Activated naive CD8-positive, alpha-beta T cell treated with anti-CD3 and anti-CD28 coated beads, Interleukin-2, amount 10 ng/mL, durations not matched to agents 7 days and 5 days (primary cell): ENCODE measurements around the gene SCYL3. TPM values are rescaled to one million over a fixed set of nuclear protein-coding genes. Genes with fewer than 3 reads are reported as not detected.

Source experiments
- ATAC-seq: fragments of 150-1000 bp; cut with Tn5 transposase; one replicate; pipeline ENCODE4 v1.10.0; 2021; ENCODE audit warnings: low read depth, moderate library complexity
- POLR2A ChIA-PET: fragments of 350-600 bp; sonication (Branson Sonifier 250); formaldehyde crosslinking; loops from one replicate; lab custom pipeline; 2021; ENCODE audit warnings: antibody characterized with exemption; lab: Charles Lee
- DNase-seq: peaks from one replicate; pipeline ENCODE4 v3.0.0; 2021
- H3K27ac Mint-ChIP-seq: one replicate; pipeline ENCODE4 v1.8.0; 2022; ENCODE audit warnings: mild to moderate bottlenecking, mixed read lengths
- H3K27me3 Mint-ChIP-seq: one replicate; pipeline ENCODE4 v1.8.0; 2022; ENCODE audit warnings: mild to moderate bottlenecking, moderate library complexity, mixed read lengths
- H3K36me3 Mint-ChIP-seq: one replicate; pipeline ENCODE4 v1.8.0; 2021; ENCODE audit warnings: mild to moderate bottlenecking, mixed read lengths
- H3K4me1 Mint-ChIP-seq: one replicate; pipeline ENCODE4 v1.8.0; 2021; ENCODE audit warnings: mixed read lengths
- H3K4me3 Mint-ChIP-seq: one replicate; pipeline ENCODE4 v1.8.0; 2022; ENCODE audit warnings: mild to moderate bottlenecking, moderate library complexity, mixed read lengths
- H3K9me3 Mint-ChIP-seq: one replicate; pipeline ENCODE4 v1.8.0; 2021; ENCODE audit warnings: mixed read lengths
- total RNA-seq, 2 experiments: library from RNA; stranded (reverse); gene quantifications; one replicate each; pipeline ENCODE4 v1.2.3, GENCODE V29; 2021

The SCYL3 gene
- total RNA-seq, 2 experiments from 2014 or later = 15.6 to 19.2 TPM

DNA sequence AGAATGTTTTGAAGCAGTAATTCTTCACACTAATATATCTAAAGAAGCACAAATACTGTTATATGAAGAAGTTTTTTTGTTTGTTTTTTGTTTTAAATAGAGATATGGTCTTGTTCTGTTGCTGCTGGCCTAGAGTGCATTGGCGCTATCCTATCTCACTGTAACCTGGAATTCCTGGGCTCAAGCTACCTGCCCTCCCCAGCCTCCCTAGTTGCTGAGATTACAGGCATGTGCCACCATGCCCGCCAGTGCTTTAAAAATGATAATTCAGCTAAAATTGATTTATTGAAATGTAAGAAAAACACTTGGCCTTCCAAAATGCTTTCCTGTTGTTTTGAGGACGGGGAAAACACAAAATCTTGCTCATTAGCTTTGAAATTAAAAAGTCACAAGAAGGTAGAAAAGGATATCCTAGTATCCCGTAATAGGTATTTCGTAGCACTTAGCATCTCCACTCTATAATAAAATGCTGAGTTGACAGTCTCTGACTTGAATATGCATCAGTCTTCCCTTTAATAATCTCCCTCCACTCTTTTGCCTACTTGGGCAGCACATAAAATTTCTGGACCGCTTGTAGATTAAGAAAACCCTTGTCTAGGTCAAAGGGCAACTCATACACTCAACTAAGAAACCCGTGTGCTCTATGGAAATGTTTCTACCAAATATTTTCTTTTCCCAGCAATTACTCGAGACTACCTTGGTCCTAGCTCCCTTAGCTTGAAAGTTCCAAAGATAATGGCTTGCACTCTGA, 1.3 kb downstream of the SCYL3 start:
- H3K27ac Mint-ChIP-seq = peak overlapping the region; percentile 100
- POLR2A ChIA-PET = interaction anchor here (1.0 to 5.2 kb wide), 10 partner anchors 10 to 524 kb away, joined by 3 to 45 read pairs (median 4); partner anchors contain the start of genes BLZF1, KIFAP3, METTL18 and NME7
- ATAC-seq (no peak), DNase-seq (no peak)
- peaks cover 15% of the 10 kb centered on the region for H3K36me3 Mint-ChIP-seq
- H3K9me3 Mint-ChIP-seq = no peaks in the 10 kb centered on the region
- H3K4me1 Mint-ChIP-seq = peaks cover 44% of the 10 kb centered on the region
- peaks cover 5% of the 10 kb centered on the region for H3K27me3 Mint-ChIP-seq
- H3K4me3 Mint-ChIP-seq = peak overlapping the region; percentile 95

DNA sequence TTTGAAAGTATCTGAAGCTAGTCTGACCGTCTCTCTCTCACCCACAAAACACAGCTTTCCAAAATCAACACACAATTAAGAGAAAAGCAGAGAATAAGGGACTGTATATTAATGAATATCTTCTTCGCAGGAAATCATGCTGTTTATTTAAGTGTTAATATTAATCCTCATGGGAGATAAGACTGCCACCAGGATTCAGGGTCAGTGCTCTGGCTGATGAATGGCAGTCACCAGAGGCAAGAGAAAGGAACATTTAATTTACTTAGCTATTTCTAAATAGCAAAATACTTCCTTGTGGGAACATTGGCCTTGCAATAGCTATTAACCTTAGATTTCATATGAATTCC, 2.2 kb downstream of the SCYL3 start:
- ATAC-seq (no peak), DNase-seq (no peak)
- Mint-ChIP-seq H3K27me3 (peaks cover 4% of the 10 kb centered on the region), H3K9me3 (no peaks in the 10 kb centered on the region), H3K4me3 (peak overlapping the region; percentile 95), H3K36me3 (peaks cover 18% of the 10 kb centered on the region), H3K27ac (peak overlapping the region; percentile 80), H3K4me1 (peaks cover 44% of the 10 kb centered on the region)
- POLR2A ChIA-PET = interaction anchor here (1.0 to 5.2 kb wide), 7 partner anchors 10 to 523 kb away, joined by 3 to 45 read pairs (median 4); partner anchors contain the start of genes BLZF1, KIFAP3, METTL18 and NME7

DNA sequence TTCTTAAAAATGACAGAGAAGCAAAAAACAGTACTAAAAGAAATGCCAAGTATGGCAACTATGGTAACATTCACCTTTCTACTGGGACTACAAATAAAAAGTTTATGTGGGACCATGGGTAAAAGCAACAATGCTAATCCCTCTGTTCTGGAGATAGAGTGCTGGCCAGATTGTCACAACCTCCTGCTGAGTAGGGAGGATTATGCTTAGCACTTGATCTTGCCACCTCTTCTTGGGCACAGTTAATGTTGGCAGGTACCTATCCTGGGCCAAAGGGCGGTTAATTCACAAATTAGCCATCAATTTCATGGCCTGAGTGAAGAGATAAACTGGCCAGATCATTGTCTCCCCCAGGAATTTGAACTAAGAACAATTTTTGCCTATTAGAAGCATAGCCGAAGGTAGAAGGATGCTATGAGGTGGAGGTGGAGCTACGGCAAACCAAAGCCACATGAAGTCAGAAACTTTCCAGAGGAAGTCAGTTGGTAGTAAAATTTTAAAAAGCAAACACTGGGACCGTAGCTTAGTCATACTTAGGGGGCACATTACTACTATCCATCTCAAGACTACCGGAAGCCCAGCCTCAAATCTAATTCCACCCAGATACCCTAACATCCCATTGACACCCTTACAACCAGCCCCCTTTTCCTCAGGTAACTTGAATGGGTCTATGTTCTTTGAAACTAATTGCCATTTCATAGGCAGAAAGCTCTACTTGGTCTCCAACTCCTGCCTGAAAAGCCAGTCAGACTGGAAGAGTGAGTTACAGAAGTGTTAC, 2.7 kb downstream of the SCYL3 start:
- Mint-ChIP-seq H3K4me1 (peaks cover 40% of the 10 kb centered on the region), H3K36me3 (peaks cover 23% of the 10 kb centered on the region), H3K27me3 (no peaks in the 10 kb centered on the region), H3K4me3 (peak overlapping the region; percentile 95), H3K27ac (peak overlapping the region; percentile 80), H3K9me3 (no peaks in the 10 kb centered on the region)
- DNase-seq (no peak), ATAC-seq (peak; percentile 17)
- POLR2A ChIA-PET = interaction anchor here (1.0 to 5.2 kb wide), 7 partner anchors 10 to 523 kb away, joined by 3 to 45 read pairs (median 4); partner anchors contain the start of genes BLZF1, KIFAP3, METTL18 and NME7

DNA sequence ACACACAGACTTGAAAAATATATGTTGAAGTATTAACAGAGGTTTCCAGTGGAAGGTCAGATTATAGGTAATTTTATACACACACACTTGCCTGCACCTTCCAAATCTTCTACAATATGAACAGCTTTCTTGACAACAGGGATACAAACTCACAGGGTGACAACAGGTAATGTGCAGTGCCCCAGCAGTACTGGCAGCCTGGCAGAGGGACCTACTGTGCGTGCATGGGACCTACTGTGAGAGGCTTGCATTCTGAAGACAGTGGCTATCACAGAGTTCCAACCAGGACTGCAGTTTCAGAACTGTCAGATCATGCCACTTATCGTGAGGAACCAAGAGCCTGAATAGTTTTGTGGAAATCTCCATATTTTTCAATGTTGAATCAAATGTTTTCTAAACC, 3.8 kb downstream of the SCYL3 start:
- Mint-ChIP-seq H3K4me1 (peaks cover 40% of the 10 kb centered on the region), H3K27me3 (no peaks in the 10 kb centered on the region), H3K4me3 (no peak overlapping the region), H3K27ac (no peak overlapping the region), H3K36me3 (peaks cover 23% of the 10 kb centered on the region), H3K9me3 (no peaks in the 10 kb centered on the region)
- POLR2A ChIA-PET = no interaction called here
- ATAC-seq (no peak), DNase-seq (no peak)

DNA sequence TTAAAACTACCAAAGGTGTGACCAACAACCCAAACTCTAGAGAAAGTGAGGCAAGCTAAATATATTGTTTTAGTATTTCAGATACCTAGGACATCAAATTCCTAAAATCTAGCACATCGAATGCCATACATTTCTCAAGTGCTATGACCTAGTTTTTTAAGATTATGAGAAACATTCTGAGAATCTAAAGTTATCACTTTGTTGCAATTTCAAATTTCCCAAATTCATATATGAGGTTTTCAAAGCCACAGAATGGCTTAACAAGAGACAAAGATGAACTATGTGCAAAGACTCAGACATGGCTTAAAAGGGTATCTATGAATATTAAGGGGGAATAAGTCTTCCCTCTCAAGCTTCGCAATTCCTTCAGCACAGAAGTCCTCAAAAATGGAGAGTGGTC, 6.8 kb downstream of the SCYL3 start:
- no peaks in the 10 kb centered on the region for H3K9me3 Mint-ChIP-seq
- H3K36me3 Mint-ChIP-seq = peaks cover 27% of the 10 kb centered on the region
- ATAC-seq (no peak), DNase-seq (no peak)
- no peaks in the 10 kb centered on the region for H3K27me3 Mint-ChIP-seq
- peaks cover 26% of the 10 kb centered on the region for H3K4me1 Mint-ChIP-seq
- POLR2A ChIA-PET = interaction anchor here (0.6 kb wide), 1 partner anchor 56 kb away, joined by 4 read pairs; no protein-coding TSS in a partner anchor
- no peak overlapping the region for H3K27ac Mint-ChIP-seq
- no peak overlapping the region for H3K4me3 Mint-ChIP-seq

DNA sequence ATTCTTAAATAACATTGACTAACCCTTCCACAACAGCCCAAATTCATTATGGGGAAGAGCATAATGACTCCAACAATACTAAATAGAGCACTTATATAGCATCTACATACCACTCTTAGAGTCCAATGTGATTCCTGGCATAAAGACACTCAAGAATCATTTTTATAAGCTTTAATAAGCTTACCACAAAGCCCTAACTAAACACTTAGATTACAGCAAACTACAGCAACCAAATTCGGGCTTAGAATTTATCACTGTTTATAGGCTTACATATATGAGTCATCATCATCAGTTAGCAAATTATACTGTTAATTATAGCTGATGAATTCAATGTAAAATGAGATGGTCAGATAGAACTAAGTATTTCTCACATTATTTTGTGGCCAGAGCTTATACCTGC, 7.3 kb downstream of the SCYL3 start:
- DNase-seq (no peak), ATAC-seq (no peak)
- H3K9me3 Mint-ChIP-seq = no peaks in the 10 kb centered on the region
- H3K27me3 Mint-ChIP-seq = no peaks in the 10 kb centered on the region
- H3K4me3 Mint-ChIP-seq = no peak overlapping the region
- H3K4me1 Mint-ChIP-seq = peaks cover 23% of the 10 kb centered on the region
- POLR2A ChIA-PET = interaction anchor here (0.6 kb wide), 1 partner anchor 57 kb away, joined by 4 read pairs; no protein-coding TSS in a partner anchor
- peaks cover 27% of the 10 kb centered on the region for H3K36me3 Mint-ChIP-seq
- H3K27ac Mint-ChIP-seq = no peak overlapping the region

DNA sequence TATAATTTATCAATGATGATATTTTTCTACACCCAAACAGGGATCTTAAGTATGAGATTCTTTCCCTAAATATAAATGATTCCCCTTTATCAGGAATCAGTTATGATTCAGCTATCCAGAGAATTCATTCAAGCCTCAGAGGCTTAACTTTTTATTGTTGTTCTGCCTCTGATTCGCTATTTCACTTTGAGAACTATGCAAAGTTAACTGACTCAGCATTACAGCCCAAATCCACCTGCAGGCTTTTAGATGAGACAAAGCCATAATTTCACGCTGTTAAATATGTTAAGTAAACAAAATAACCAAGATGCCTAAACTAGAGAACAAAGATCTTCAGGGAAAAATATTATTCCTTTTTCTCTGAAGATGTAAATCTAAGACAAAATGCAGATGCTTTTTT, 8.5 kb downstream of the SCYL3 start:
- no peak for DNase-seq
- no peak for ATAC-seq
- H3K9me3 Mint-ChIP-seq = no peaks in the 10 kb centered on the region
- peaks cover 12% of the 10 kb centered on the region for H3K4me1 Mint-ChIP-seq
- no peak overlapping the region for H3K27ac Mint-ChIP-seq
- no peak overlapping the region for H3K4me3 Mint-ChIP-seq
- no peaks in the 10 kb centered on the region for H3K27me3 Mint-ChIP-seq
- H3K36me3 Mint-ChIP-seq = peaks cover 25% of the 10 kb centered on the region
- POLR2A ChIA-PET = no interaction called here

DNA sequence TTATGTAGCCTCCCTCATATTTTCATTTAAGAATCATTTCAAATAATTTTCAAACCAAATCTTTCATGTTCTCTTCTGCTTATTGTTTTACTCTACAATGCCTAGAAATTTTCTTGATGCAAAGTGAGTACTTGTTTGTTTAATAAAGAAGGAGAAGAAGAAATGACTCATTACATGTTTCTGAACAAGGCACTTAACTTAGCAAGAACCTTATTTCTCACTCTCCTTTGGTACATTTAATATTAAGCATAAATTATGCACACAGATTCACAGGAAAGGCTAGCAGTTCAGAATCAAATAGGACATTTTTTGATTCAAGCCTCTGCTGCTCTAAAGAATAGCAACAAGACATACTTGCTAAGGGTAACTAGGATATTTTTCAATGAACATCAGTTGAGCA, 9.1 kb downstream of the SCYL3 start:
- POLR2A ChIA-PET = no interaction called here
- H3K4me1 Mint-ChIP-seq = peaks cover 10% of the 10 kb centered on the region
- ATAC-seq (no peak), DNase-seq (no peak)
- H3K27ac Mint-ChIP-seq = no peak overlapping the region
- H3K9me3 Mint-ChIP-seq = no peaks in the 10 kb centered on the region
- H3K36me3 Mint-ChIP-seq = peaks cover 25% of the 10 kb centered on the region
- H3K4me3 Mint-ChIP-seq = no peak overlapping the region
- no peaks in the 10 kb centered on the region for H3K27me3 Mint-ChIP-seq

DNA sequence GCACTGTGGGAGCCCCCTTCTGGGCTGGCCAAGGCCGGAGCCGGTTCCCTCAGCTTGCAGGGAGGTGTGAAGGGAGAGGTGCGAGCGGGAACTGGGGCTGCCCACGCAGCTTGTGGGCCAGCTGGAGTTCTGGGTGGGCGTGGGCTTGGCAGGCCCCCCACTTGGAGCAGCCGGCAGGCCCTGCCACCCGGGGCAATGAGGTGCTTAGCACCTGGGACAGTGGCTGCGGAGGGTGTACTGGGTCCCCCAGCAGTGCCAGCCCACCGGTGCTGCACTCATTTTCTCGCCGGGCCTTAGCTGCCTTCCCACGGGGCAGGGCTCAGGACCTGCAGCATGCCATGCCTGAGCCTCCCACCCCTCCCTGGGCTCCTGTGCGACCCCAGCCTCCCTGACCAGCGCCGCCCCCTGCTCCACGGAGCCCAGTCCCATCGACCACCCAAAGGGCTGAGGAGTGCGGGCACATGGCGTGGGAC, 11.6 kb downstream of the SCYL3 start:
- no peak for ATAC-seq
- H3K27ac Mint-ChIP-seq = no peak overlapping the region
- no peak overlapping the region for H3K4me3 Mint-ChIP-seq
- H3K36me3 Mint-ChIP-seq = peaks cover 19% of the 10 kb centered on the region
- no peak for DNase-seq
- H3K27me3 Mint-ChIP-seq = no peaks in the 10 kb centered on the region
- no peaks in the 10 kb centered on the region for H3K9me3 Mint-ChIP-seq
- POLR2A ChIA-PET = interaction anchor here (1.1 kb wide), 1 partner anchor 12 kb away, joined by 3 read pairs; the partner anchor contains the start of gene SCYL3
- H3K4me1 Mint-ChIP-seq = peaks cover 2% of the 10 kb centered on the region

DNA sequence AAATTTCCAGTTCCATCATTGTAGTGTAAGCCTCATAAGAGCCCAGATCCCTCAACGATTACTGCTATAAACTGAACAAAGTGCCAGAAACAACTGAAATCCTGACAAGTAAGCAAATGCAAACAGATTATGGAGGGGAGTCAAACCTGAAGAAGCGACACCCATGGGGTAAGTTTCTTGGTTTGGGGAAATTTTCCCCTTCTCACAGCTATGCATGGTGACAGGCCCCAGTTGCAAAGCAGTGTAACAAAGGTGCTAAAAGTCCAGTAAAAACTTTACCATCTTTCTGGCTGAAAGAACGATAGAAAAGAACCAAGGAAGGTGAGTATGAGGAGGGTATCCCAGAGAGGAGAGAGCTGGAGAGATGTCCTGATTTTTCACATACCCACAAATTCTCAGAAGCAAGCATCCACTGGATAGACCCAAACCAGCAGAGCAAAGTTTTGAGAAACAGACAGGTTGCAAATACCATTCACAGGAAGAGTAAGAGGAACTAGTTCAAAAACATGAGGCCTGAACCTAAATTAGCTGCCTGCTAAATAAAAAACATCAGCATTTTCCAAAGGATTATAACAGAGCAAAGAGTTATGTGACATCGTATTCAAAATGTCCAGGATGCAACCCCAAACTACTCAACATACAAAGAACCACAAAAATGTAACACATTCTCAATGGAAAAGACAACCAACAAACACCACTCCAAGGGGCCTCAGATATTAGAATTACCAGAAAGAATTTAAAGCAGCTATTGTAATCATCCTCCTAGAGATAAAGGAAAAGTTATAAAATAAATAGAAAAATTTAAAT, 14.5 kb downstream of the SCYL3 start:
- peaks cover 24% of the 10 kb centered on the region for H3K36me3 Mint-ChIP-seq
- no peak overlapping the region for H3K27ac Mint-ChIP-seq
- POLR2A ChIA-PET = no interaction called here
- DNase-seq (no peak), ATAC-seq (no peak)
- no peaks in the 10 kb centered on the region for H3K27me3 Mint-ChIP-seq
- H3K9me3 Mint-ChIP-seq = no peaks in the 10 kb centered on the region
- peaks cover 2% of the 10 kb centered on the region for H3K4me1 Mint-ChIP-seq
- H3K4me3 Mint-ChIP-seq = no peak overlapping the region

DNA sequence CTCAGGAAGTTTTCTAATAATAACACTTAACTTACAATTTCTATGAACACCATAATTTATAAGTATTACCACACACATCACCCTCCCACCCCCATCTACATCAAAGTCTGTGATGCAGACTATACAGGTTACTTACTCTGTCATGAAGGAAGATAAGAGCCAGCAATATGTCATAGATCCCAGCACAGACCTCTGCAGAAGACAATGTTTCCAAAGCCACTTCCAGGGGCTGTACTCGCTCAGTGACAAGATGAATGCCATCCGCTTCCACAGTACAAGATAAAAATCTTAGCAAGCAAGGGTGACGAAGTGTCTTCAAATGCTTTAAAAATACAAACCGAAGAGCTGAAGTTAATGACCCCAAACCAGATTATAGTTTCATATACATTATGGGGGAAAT, 15.2 kb downstream of the SCYL3 start:
- H3K4me1 Mint-ChIP-seq = peaks cover 5% of the 10 kb centered on the region
- H3K27me3 Mint-ChIP-seq = no peaks in the 10 kb centered on the region
- H3K36me3 Mint-ChIP-seq = peaks cover 32% of the 10 kb centered on the region
- H3K4me3 Mint-ChIP-seq = no peak overlapping the region
- DNase-seq = no peak
- POLR2A ChIA-PET = no interaction called here
- no peak for ATAC-seq
- no peak overlapping the region for H3K27ac Mint-ChIP-seq
- no peaks in the 10 kb centered on the region for H3K9me3 Mint-ChIP-seq

DNA sequence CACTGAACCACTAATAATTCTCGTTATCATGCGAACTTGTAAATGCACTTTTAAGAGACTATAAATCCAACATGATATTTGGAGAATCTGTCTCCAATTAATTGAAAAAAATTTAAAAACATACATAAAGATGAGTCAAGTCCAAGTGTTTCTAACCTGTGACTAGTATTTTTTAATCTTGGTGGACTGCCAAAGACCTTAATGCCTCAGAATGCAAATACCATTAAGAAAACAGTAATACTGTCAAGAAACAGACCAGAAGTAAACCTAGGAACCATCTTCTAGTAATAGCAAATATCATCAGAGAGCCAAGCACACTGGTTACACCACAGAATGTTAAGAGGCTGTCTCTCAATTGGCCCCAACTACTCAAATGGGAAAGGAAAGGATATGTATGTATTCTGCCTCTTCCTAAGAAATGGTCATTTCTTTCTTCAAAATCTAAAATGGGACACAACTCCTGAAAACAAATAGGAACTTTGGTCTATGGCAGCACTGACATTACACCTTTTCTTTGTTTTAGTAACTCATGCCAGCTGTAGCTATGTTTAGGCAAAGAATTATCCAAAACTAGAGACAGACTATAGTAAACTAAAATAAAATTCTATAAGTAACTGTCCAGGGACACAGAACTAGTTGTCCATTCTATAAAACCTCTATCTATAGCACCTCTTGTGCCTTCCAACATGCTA, 15.8 kb downstream of the SCYL3 start:
- Mint-ChIP-seq H3K4me1 (peaks cover 7% of the 10 kb centered on the region), H3K4me3 (no peak overlapping the region), H3K9me3 (peaks cover 3% of the 10 kb centered on the region), H3K27me3 (no peaks in the 10 kb centered on the region), H3K36me3 (peaks cover 34% of the 10 kb centered on the region), H3K27ac (no peak overlapping the region)
- DNase-seq (no peak), ATAC-seq (no peak)
- POLR2A ChIA-PET = no interaction called here
